ENCODE results near the gene GALNT14.

The GALNT14 gene

DNA sequence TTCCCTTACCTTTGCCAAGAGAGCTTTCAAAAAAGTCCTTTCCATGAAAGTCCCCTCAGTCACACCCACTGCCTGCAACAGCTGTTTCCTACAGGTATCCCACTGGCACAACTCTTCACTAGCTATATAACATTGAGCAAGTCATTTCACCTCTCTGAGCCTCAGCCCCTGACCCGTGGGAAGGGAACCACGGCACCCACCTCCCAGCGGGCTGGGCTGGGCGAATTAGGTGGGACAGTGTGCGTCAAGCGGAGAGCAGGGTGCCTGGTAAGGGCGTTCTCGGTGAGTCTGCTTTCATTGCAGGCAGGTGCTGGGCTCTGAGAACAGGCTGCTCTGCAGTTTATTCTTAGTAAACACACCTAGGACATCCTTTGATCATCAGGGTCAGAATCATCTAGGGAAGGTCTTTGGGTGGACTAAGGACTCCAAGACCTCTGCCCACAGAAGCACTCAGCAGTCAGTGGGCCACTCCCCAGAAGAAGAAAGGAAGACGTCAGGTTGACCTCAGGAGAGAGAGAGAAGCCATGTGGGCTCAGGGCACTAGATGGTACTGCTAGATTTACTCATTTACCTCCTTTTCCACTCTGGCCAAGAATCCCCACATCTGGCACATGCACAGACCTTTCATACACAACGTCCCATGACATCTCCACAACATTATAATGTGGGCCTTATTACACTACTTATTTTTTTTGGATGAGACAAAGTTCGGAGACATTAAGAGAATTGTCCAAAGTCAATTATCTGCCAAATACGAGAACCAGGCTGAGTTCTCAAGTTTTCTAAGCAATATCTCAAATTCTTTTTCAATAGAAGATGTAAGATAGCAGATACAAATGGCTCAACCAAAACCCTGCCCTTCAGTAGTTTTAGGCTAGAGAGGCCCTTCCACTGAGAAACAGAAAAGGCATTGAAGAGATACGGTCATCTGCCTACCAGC is 79.9 kb downstream of the GALNT14 start:
- Histone ChIP-seq H3K4me2 (ENCODE audit: low read depth, low read length) (no peak overlapping the region), H3K9ac (ENCODE audit: low read length) (no peak overlapping the region), H2AFZ (ENCODE audit: low read length) (no peak overlapping the region), H3K79me2 (ENCODE audit: low read length) (no peaks in the 10 kb centered on the region), H3F3A (ENCODE audit: insufficient read depth, low read length) (no peaks in the 10 kb centered on the region), H3K4me3 (ENCODE audit: low read length) (no peak overlapping the region), H3K27ac (ENCODE audit: low read length) (no peak overlapping the region), H3K9me3 (replicated peaks; ENCODE audit: insufficient read depth, low read length) (no peaks in the 10 kb centered on the region), H4K20me1 (ENCODE audit: insufficient read depth, low read length) (no peaks in the 10 kb centered on the region), H3K36me3 (replicated peaks; ENCODE audit: insufficient read depth, low read length) (no peaks in the 10 kb centered on the region), H3K9me2 (replicated peaks; ENCODE audit: insufficient read depth, low read length) (no peaks in the 10 kb centered on the region), H3K27me3 (replicated peaks; ENCODE audit: insufficient read depth, low read length) (no peaks in the 10 kb centered on the region), H3K4me1 (ENCODE audit: low read length) (no peaks in the 10 kb centered on the region)
- TF ChIP-seq EZH2 (optimal IDR thresholded peaks at IDR 0.05; ENCODE audit: low read depth, low read length), result no peak
- TF ChIP-seq CTCF (IDR thresholded peaks at IDR 0.05; ENCODE audit: low read length), result no peak
- no peak for TF ChIP-seq EZH2phosphoT487 (IDR thresholded peaks at IDR 0.05; ENCODE audit: low read length)
- no peak for DNase-seq

- Histone ChIP-seq H3K36me3 (replicated peaks; ENCODE audit: insufficient read depth, low read length) (no peaks in the 10 kb centered on the region), H3K27ac (ENCODE audit: low read length) (no peak overlapping the region), H3K27me3 (replicated peaks; ENCODE audit: insufficient read depth, low read length) (no peaks in the 10 kb centered on the region), H3K4me2 (ENCODE audit: low read depth, low read length) (no peak overlapping the region), H3K4me3 (ENCODE audit: low read length) (no peak overlapping the region), H3K9me3 (replicated peaks; ENCODE audit: insufficient read depth, low read length) (no peaks in the 10 kb centered on the region), H2AFZ (ENCODE audit: low read length) (no peak overlapping the region), H3F3A (ENCODE audit: insufficient read depth, low read length) (no peaks in the 10 kb centered on the region), H3K9me2 (replicated peaks; ENCODE audit: insufficient read depth, low read length) (no peaks in the 10 kb centered on the region), H4K20me1 (ENCODE audit: insufficient read depth, low read length) (no peaks in the 10 kb centered on the region), H3K79me2 (ENCODE audit: low read length) (no peaks in the 10 kb centered on the region), H3K9ac (ENCODE audit: low read length) (no peak overlapping the region), H3K4me1 (ENCODE audit: low read length) (no peaks in the 10 kb centered on the region)
- DNase-seq, result no peak
- TF ChIP-seq EZH2phosphoT487 (IDR thresholded peaks at IDR 0.05; ENCODE audit: low read length) (no peak), CTCF (IDR thresholded peaks at IDR 0.05; ENCODE audit: low read length) (no peak), EZH2 (optimal IDR thresholded peaks at IDR 0.05; ENCODE audit: low read depth, low read length) (no peak)
Measured at GRCh38 chr2:31057691-31058090, 80.5 kb downstream of the GALNT14 start.

GRCh38 chr2:31055938-31056337 is 82.3 kb downstream of the GALNT14 start:
- Histone ChIP-seq H3K27ac (ENCODE audit: low read length) (no peak overlapping the region), H3K9ac (ENCODE audit: low read length) (no peak overlapping the region), H3K4me2 (ENCODE audit: low read depth, low read length) (no peak overlapping the region), H3K4me1 (ENCODE audit: low read length) (no peaks in the 10 kb centered on the region), H3K9me3 (replicated peaks; ENCODE audit: insufficient read depth, low read length) (no peaks in the 10 kb centered on the region), H3K36me3 (replicated peaks; ENCODE audit: insufficient read depth, low read length) (no peaks in the 10 kb centered on the region), H3K4me3 (ENCODE audit: low read length) (no peak overlapping the region), H3K27me3 (replicated peaks; ENCODE audit: insufficient read depth, low read length) (no peaks in the 10 kb centered on the region), H3K9me2 (replicated peaks; ENCODE audit: insufficient read depth, low read length) (no peaks in the 10 kb centered on the region), H3K79me2 (ENCODE audit: low read length) (no peaks in the 10 kb centered on the region), H4K20me1 (ENCODE audit: insufficient read depth, low read length) (no peaks in the 10 kb centered on the region), H2AFZ (ENCODE audit: low read length) (no peak overlapping the region), H3F3A (ENCODE audit: insufficient read depth, low read length) (no peaks in the 10 kb centered on the region)
- DNase-seq, result no peak
- no peak for TF ChIP-seq CTCF (IDR thresholded peaks at IDR 0.05; ENCODE audit: low read length)
- TF ChIP-seq EZH2 (optimal IDR thresholded peaks at IDR 0.05; ENCODE audit: low read depth, low read length), result no peak
- TF ChIP-seq EZH2phosphoT487 (IDR thresholded peaks at IDR 0.05; ENCODE audit: low read length), result no peak
